ENCODE measurements around the gene ADAT1.

DNA sequence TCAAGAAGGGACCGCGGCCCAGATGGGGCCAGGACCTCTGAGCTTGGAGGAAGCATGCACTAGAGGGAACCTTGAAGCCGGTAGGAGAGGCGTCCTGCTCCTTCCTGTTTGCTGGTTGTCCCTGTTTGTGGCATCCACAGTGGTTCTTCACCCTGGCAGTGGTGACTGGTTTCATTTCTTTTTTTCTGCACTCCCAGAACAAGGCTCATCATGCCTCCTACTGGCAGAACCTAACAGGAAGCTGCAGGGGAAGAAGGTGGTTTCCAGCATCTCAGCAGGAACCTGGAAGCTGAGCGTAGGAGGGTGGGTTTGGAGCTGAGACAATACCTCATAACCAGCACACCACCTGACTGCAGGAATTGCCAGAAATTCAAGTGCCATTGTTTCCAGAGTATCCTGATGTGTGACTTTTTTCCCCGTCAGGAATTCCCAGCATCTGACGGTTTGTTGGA lies 72.8 kb downstream of the ADAT1 start:
- TF ChIP-seq ZNF740 (CRISPR knock-in tag; IDR thresholded peaks at IDR 0.05) (no peak), EEA1 (CRISPR knock-in tag; IDR thresholded peaks at IDR 0.05; ENCODE audit: borderline replicate concordance) (no peak), ZFP41 (CRISPR knock-in tag; IDR thresholded peaks at IDR 0.05; ENCODE audit: borderline replicate concordance) (no peak)
